GM06990 (cell line): ENCODE results near the gene SBK3.
"Not testable (repeated sequence)": the region's sequence is repeated elsewhere in the genome, so short reads cannot be mapped to it uniquely, and the experiment has no call there.

Experiments
- DNase-seq: peaks from one replicate; pipeline ENCODE4 v3.0.0-alpha.2; 2011; ENCODE audit not compliant: insufficient read length; ENCODE audit errors: extremely low read depth
- H3K27me3 ChIP-seq: replicated peaks from 2 replicates; pipeline ENCODE4 v1.6.0; 2011; ENCODE audit warnings: low read length; ENCODE audit not compliant: control insufficient read depth, insufficient read depth
- H3K36me3 ChIP-seq: 2 replicates; pipeline ENCODE4 v1.5.1; 2011; ENCODE audit warnings: low read length; ENCODE audit not compliant: control insufficient read depth, insufficient read depth
- H3K4me3 ChIP-seq: replicated peaks from 2 replicates; pipeline ENCODE4 v1.5.1; 2011; ENCODE audit warnings: low read depth, mild to moderate bottlenecking, control low read depth, low read length
- TF ChIP-seq, protein P1 (sequence below): IDR thresholded peaks from 2 replicates; pipeline ENCODE4 v1.5.1; 2011; ENCODE audit warnings: low read length, control low read depth, mild to moderate bottlenecking, inconsistent platforms; ENCODE audit not compliant: insufficient read depth, poor library complexity, severe bottlenecking

SBK3 gene

DNA sequence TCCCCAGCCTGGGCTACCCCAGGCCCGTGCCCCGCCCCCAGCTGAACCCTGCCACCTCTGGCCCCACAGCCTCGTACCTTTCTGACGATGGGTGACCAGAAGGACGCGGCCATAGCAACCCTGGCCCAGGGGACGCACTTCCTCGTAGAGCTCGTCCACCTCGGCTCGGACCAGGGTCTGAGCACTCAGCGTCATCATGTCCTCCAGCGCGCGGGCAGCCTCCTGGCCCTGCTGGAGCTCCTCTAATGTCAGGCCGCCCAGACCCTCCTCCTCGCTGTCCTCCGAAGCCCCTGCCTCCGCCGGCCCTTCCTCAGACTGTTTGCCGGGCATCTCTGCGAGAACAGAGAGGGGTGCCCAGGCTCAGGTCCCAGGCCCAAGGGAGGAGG is 9.4 kb downstream of the SBK3 start:
- DNase-seq, result no peak
- H3K4me3 ChIP-seq, result no peak overlapping the region
- TF ChIP-seq, protein P1, sequence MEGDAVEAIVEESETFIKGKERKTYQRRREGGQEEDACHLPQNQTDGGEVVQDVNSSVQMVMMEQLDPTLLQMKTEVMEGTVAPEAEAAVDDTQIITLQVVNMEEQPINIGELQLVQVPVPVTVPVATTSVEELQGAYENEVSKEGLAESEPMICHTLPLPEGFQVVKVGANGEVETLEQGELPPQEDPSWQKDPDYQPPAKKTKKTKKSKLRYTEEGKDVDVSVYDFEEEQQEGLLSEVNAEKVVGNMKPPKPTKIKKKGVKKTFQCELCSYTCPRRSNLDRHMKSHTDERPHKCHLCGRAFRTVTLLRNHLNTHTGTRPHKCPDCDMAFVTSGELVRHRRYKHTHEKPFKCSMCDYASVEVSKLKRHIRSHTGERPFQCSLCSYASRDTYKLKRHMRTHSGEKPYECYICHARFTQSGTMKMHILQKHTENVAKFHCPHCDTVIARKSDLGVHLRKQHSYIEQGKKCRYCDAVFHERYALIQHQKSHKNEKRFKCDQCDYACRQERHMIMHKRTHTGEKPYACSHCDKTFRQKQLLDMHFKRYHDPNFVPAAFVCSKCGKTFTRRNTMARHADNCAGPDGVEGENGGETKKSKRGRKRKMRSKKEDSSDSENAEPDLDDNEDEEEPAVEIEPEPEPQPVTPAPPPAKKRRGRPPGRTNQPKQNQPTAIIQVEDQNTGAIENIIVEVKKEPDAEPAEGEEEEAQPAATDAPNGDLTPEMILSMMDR, result no peak
- H3K36me3 ChIP-seq, result no peaks in the 10 kb centered on the region
- H3K27me3 ChIP-seq, result no peaks in the 10 kb centered on the region

DNA sequence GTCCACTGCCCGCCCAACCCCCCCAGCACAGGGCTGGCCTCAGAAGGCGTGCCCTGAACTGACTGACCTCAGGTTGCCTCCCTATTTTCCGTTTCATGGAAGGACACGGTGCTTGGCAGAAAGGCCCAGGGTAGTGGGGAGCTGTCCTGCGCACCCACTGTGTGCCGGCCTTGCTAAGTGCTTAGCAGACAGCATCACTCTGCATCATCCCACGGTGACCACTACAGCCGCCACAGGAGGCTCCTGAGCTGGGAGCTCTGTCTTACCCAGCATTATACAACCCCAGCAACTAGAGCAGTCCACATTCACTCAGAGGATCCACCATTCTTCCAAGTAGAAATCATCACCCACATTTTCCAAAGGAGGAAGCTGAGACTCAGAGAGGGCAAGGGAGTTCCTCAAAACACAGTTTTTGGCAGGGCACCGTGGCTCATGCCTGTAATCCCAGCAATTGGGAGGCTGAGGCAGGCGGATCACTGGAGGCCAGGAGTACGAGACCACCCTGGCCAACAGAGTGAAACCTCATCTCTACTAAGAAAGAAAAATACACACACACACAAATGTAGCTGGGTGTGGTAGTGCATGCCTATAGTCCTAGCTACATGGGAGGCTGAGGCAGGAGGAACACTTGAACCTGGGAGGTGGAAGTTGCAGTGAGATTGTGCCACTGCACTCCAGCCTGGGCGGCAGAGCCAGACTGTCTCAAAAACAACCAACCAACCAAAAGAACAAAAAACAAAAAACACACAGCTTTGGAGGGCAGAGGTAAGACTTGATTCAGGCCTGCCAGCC is 10.0 kb downstream of the SBK3 start:
- no peaks in the 10 kb centered on the region for H3K27me3 ChIP-seq
- no peak for DNase-seq
- H3K4me3 ChIP-seq, result no peak overlapping the region
- TF ChIP-seq, protein P1, result no peak
- no peaks in the 10 kb centered on the region for H3K36me3 ChIP-seq

DNA sequence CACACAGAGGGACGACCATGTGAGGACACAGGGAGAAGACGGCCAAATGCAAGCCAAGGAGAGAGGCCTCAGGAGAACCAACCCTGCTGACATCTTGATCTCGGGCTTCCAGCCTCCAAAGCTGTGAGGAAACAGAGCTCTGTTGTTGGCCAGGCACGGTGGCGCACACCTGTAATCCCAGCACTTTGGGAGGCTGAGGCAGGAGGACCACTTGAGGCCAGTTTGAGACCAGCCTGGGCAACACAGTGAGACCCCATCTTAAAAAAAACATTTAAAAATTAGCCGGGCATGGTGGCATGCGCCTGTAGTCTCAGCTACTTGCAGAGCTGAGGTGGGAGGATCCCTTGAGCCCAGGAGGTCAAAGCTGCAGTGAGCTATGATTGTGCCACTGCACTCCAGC is 11.1 kb downstream of the SBK3 start:
- H3K36me3 ChIP-seq, DNase-seq, H3K4me3 ChIP-seq, H3K27me3 ChIP-seq: not testable (repeated sequence)

DNA sequence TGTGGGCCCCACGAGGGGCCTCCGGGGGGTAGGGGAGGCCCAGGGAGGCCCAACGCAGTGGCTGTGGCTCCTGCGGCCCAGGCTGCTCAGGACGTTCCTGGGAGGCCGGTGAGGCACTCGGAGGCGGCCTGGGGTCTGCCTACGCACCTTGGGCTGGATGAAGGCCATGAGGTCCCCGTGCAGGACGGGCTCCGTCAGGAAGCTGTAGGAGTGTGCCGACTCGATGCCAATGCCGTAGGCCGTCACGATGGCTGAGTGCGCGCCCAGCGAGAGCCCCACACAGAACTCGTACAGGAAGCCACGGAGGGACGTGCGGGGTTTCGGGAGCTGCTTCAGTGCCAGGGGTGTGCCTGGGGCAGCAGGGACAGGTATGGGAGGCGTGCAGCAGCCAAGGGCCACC is 14.3 kb downstream of the SBK3 start:
- Histone ChIP-seq H3K36me3 (no peaks in the 10 kb centered on the region), H3K4me3 (no peak overlapping the region), H3K27me3 (no peaks in the 10 kb centered on the region)
- no peak for DNase-seq
- TF ChIP-seq, protein P1, result no peak

DNA sequence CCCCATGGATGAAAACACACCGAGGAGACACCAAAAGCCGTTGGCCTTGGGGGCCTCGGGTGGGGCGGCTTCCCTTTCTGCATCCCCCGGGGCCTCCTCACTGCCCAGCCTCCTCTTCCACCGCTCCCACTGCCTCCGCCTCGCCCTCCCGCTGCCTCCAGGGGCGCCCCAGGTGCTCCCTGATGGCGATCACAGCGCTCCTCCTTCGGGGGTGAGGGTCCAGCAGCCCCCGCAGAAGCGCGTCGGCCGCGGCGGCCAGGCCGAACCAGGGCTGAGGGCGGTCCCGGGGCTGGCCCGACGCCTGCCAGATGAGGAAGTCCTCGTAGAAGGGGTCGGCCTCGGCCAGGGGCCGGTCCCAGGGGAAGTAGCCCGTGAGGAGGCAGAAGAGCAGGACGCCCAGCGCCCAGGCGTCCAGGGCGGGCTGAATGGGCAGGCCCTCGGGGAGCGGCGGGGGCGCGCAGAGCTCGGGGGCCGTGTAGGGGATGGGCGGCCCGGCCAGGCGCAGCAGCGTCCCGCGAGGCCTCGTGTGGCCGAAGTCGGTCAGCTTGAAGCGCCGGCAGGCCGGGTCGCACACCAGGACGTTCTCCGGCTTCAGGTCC is 15.6 kb downstream of the SBK3 start:
- TF ChIP-seq, protein P1, result no peak
- H3K4me3 ChIP-seq, result no peak overlapping the region
- H3K27me3 ChIP-seq, result no peaks in the 10 kb centered on the region
- H3K36me3 ChIP-seq, result no peaks in the 10 kb centered on the region
- no peak for DNase-seq

DNA sequence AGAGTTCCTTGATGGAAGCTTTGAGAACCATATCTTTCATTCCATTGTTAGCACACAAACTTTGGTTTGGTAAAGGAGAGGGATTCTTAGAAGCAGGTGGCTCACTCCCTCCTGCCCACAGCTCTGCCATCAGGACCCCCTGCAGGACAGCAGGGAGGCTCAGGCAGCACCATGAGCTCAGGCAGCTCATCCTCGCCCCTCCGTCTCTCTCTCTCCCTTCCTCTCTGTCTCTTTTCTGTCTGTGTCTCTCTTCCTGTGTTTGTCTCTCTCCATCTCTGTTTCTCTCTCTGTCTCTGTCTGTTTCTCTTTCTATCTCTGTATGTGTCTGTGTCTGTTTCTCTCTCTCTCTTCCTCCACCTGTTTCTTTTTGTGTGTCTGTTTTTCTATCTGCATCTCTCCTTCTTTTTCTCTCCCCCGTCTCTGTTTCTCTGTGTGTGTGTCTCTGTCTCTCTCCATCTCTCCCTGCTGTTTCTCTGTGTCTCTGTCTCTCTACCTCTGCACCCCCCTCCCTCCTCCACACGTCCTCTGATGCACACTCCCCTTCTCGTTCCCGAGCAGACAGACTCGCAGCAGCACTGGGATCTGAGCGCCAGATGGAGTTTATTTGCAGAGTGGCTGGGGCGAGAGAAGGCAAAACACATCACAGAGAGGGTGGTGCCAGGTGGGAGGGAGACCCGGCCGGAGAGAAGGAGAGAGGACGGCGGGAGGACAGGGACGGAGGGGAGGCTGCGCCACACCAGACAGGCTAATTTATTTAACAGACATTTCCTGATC is 17.1 kb downstream of the SBK3 start:
- no peak for DNase-seq
- Histone ChIP-seq H3K36me3 (no peaks in the 10 kb centered on the region), H3K27me3 (no peaks in the 10 kb centered on the region), H3K4me3 (no peak overlapping the region)
- TF ChIP-seq, protein P1, result no peak
